K562 (cell line): ENCODE measurements around the gene TRMT1. TPM values are rescaled to one million over a fixed set of nuclear protein-coding genes. Genes with fewer than 3 reads are reported as not detected.

Source experiments
- MTA3 ChIP-seq: fragments of 450-650 bp; formaldehyde crosslinking; IDR thresholded peaks from 2 replicates; pipeline ENCODE4 v1.6.1; 2017; ENCODE audit warnings: mild to moderate bottlenecking, borderline replicate concordance
- ZKSCAN8 ChIP-seq: fragments of 200-800 bp; sonication (Bioruptor generic); IDR thresholded peaks from 2 replicates; pipeline ENCODE4 v1.6.1; 2016; ENCODE audit warnings: missing genetic modification characterization, missing compliant biosample characterization
- polyA plus RNA-seq, 8 experiments: library from polyadenylated mRNA; depleted of rRNA in 4 of 8; stranded (reverse) in 5 of 8; unstranded in 3 of 8; fragments of >200 nt; fragmentation: Nextera tagmentation in 2 of 8; fragmentation: Illumina TruSeq in 1 of 8; extraction: Ambion mirVana in 2 of 8; extraction: Trizol in 1 of 8; gene quantifications; 2 replicates each; pipeline versions ENCODE4 v1.2.1 to v1.2.3, GENCODE V29; 2011 to 2014; ENCODE audit warnings: inconsistent platforms in 1 of 8, missing spikeins in 1 of 8
- total RNA-seq, 7 experiments: library from RNA; depleted of rRNA in 6 of 7; stranded (reverse); fragments of >200 nt in 6 of 7; fragmentation: Illumina TruSeq in 2 of 7; extraction: Trizol in 2 of 7; gene quantifications; 2 replicates each; pipeline versions ENCODE4 v1.2.1 to v1.2.3, GENCODE V29; 2011 to 2021; ENCODE audit warnings: low replicate concordance in 1 of 7
- TF ChIP-seq, protein P1 (sequence below): fragments of 450-650 bp; IDR thresholded peaks from 2 replicates; pipeline ENCODE4 v1.6.1; 2014; ENCODE audit warnings: low read depth, mild to moderate bottlenecking, moderate library complexity, borderline replicate concordance
- TF ChIP-seq, protein P2 (sequence below): fragments of 450-650 bp; formaldehyde crosslinking; IDR thresholded peaks from 2 replicates; pipeline ENCODE4 v1.4.0; 2020; ENCODE audit warnings: mild to moderate bottlenecking

TRMT1 gene
- total and polyA plus RNA-seq, 9 of the 15 experiments (the other 6 are each of a cell fraction or from before 2014, with no cell fraction given) = 5.8 to 158 (median 54.3) TPM

DNA sequence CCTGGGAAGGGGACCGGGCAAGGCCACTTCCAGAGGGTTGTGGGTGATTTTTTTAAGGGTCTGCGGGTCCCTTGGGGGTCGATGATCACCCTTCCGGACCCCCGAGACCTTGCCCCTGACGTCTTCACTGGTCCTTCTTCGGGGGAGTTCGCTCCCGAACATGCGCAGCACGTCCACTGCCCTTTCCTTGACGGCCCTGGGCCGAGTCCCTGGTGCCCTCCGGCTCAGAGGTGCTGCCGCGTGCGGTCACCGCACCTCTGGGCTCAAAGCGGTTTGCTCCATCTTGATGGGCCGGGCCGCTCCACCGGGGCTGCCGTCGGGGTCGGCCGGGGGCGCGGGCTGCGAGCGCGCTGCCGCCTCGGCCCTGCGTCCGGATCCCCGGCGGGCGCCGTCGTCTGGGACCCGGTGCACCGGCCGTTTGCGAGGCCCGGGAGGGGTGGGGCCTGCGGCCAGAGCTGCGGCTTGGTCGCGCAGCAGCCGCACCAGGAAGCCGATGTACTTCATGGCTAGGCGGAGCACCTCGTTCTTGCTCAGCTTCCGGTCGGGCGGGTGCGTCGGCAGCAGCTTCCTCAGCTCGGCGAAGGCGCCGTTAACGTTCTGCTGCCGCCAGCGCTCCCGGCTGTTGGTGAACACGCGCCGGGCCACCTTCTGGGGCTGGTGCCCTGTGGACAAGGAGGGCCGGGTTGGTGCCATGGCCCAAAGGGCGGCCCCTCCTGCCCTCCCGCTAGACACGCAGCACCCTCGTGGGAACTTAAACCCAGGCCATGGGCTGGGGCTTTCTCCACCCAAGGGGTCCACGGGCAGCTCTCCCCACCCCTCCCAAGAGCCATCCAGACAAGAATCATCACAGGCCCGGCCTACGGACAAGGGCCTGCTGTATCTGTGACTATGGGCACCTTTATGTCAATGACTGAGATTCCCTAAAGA lies 17.2 kb downstream of the TRMT1 start (continued):
- TF ChIP-seq, protein P1, sequence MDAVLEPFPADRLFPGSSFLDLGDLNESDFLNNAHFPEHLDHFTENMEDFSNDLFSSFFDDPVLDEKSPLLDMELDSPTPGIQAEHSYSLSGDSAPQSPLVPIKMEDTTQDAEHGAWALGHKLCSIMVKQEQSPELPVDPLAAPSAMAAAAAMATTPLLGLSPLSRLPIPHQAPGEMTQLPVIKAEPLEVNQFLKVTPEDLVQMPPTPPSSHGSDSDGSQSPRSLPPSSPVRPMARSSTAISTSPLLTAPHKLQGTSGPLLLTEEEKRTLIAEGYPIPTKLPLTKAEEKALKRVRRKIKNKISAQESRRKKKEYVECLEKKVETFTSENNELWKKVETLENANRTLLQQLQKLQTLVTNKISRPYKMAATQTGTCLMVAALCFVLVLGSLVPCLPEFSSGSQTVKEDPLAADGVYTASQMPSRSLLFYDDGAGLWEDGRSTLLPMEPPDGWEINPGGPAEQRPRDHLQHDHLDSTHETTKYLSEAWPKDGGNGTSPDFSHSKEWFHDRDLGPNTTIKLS = peak; percentile 50; the same call in 1 of the 2 replicates
- peak; percentile 29; the same call in 1 of the 2 replicates for TF ChIP-seq ZKSCAN8 (CRISPR knock-in tag)
- peak; percentile 65 for TF ChIP-seq MTA3
- TF ChIP-seq, protein P2, sequence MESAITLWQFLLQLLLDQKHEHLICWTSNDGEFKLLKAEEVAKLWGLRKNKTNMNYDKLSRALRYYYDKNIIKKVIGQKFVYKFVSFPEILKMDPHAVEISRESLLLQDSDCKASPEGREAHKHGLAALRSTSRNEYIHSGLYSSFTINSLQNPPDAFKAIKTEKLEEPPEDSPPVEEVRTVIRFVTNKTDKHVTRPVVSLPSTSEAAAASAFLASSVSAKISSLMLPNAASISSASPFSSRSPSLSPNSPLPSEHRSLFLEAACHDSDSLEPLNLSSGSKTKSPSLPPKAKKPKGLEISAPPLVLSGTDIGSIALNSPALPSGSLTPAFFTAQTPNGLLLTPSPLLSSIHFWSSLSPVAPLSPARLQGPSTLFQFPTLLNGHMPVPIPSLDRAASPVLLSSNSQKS = no peak
